ENCODE data around the gene SPAG6. TPM values are rescaled to one million over a fixed set of nuclear protein-coding genes. Genes with fewer than 3 reads are reported as not detected.

Gene SPAG6
- total RNA-seq, 1 experiment from 2014 or later: 0.79 TPM

GRCh38 chr10:22410846-22411245 is 65.5 kb downstream of the SPAG6 start:
- intact Hi-C loops (cut with micrococcal nuclease; ENCODE audit: unreplicated experiment): no loop called here
- H3K36me3 Mint-ChIP-seq (ENCODE audit: insufficient read depth, unreplicated experiment): no peaks in the 10 kb centered on the region
- ChIA-PET CTCF (no interaction called here), POLR2A (no interaction called here)
- H3K4me1 Mint-ChIP-seq (ENCODE audit: low read depth, unreplicated experiment): no peaks in the 10 kb centered on the region
- no peak overlapping the region for H3K4me3 Mint-ChIP-seq (ENCODE audit: unreplicated experiment)
- BruUV-seq (replicated peaks): no TSS peak
- no peaks in the 10 kb centered on the region for H3K27me3 ChIP-seq (replicated peaks; ENCODE audit: control insufficient read depth, insufficient read depth, low read length)
- H3K36me3 ChIP-seq (ENCODE audit: control insufficient read depth, insufficient read depth, low read length): no peaks in the 10 kb centered on the region
- no peak overlapping the region for H3K27ac Mint-ChIP-seq (ENCODE audit: unreplicated experiment)
- no peaks in the 10 kb centered on the region for H3K9me3 Mint-ChIP-seq (ENCODE audit: unreplicated experiment)
- no peaks in the 10 kb centered on the region for H3K4me1 ChIP-seq
- no peak for DNase-seq
- H3K4me3 ChIP-seq (ENCODE audit: low read depth, low read length): no peak overlapping the region
- TF ChIP-seq CTCF (IDR thresholded peaks at IDR 0.05; ENCODE audit: insufficient read depth in 1 of 2, low read depth in 1 of 2, low read length in 1 of 2, severe bottlenecking in 1 of 2, unreplicated experiment in 1 of 2): no peak
- H3K9me3 ChIP-seq: no peaks in the 10 kb centered on the region
- no peaks in the 10 kb centered on the region for H3K27me3 Mint-ChIP-seq (ENCODE audit: insufficient read depth, unreplicated experiment)

DNA sequence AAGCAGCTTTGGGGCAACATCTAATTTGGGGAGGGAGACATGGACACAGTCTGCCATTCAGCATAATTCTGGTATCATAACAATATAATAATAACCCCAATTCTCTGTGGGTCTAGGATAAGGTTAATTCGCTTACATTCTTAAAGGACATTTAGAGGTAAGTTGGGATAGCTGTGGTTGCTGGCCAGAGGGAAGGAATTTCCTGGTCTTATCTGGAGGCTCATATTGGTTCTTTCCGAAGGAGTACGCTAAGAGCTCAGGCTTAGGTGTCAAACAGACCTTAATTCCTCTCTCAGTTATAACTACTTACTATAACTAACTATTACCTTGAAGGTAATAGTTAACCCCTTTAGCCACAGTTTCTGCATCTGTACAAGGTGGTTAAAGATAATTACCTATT is 68.8 kb downstream of the SPAG6 start:
- ChIA-PET POLR2A (no interaction called here), CTCF (no interaction called here)

GRCh38 chr10:22415072-22415471 is 69.8 kb downstream of the SPAG6 start:
- DNase-seq: no peak
- Histone ChIP-seq H3K36me3 (ENCODE audit: control insufficient read depth, insufficient read depth, low read length) (no peaks in the 10 kb centered on the region), H3K9me3 (no peaks in the 10 kb centered on the region), H3K27me3 (replicated peaks; ENCODE audit: control insufficient read depth, insufficient read depth, low read length) (no peaks in the 10 kb centered on the region), H3K4me3 (ENCODE audit: low read depth, low read length) (no peak overlapping the region), H3K4me1 (peaks cover 9% of the 10 kb centered on the region)
- intact Hi-C loops (cut with micrococcal nuclease; ENCODE audit: unreplicated experiment): no loop called here
- TF ChIP-seq CTCF (IDR thresholded peaks at IDR 0.05; ENCODE audit: insufficient read depth in 1 of 2, low read depth in 1 of 2, low read length in 1 of 2, severe bottlenecking in 1 of 2, unreplicated experiment in 1 of 2): no peak
- Mint-ChIP-seq H3K27ac (ENCODE audit: unreplicated experiment) (no peak overlapping the region), H3K4me1 (ENCODE audit: low read depth, unreplicated experiment) (no peaks in the 10 kb centered on the region), H3K27me3 (ENCODE audit: insufficient read depth, unreplicated experiment) (no peaks in the 10 kb centered on the region), H3K4me3 (ENCODE audit: unreplicated experiment) (no peak overlapping the region), H3K9me3 (ENCODE audit: unreplicated experiment) (no peaks in the 10 kb centered on the region), H3K36me3 (ENCODE audit: insufficient read depth, unreplicated experiment) (no peaks in the 10 kb centered on the region)
- CTCF ChIA-PET: no interaction called here
- BruUV-seq (replicated peaks): no TSS peak
- POLR2A ChIA-PET: no interaction called here

More for the DNA sequence above, 68.8 kb downstream of the SPAG6 start:
- DNase-seq: no peak
- TF ChIP-seq CTCF (IDR thresholded peaks at IDR 0.05; ENCODE audit: insufficient read depth in 1 of 2, low read depth in 1 of 2, low read length in 1 of 2, severe bottlenecking in 1 of 2, unreplicated experiment in 1 of 2): no peak
- no peaks in the 10 kb centered on the region for H3K9me3 Mint-ChIP-seq (ENCODE audit: unreplicated experiment)
- H3K4me3 Mint-ChIP-seq (ENCODE audit: unreplicated experiment): no peak overlapping the region
- Histone ChIP-seq H3K27me3 (replicated peaks; ENCODE audit: control insufficient read depth, insufficient read depth, low read length) (no peaks in the 10 kb centered on the region), H3K4me1 (peaks cover 5% of the 10 kb centered on the region), H3K36me3 (ENCODE audit: control insufficient read depth, insufficient read depth, low read length) (no peaks in the 10 kb centered on the region), H3K9me3 (no peaks in the 10 kb centered on the region), H3K4me3 (ENCODE audit: low read depth, low read length) (no peak overlapping the region)
- no TSS peak for BruUV-seq (replicated peaks)
- no peaks in the 10 kb centered on the region for H3K4me1 Mint-ChIP-seq (ENCODE audit: low read depth, unreplicated experiment)
- intact Hi-C loops (cut with micrococcal nuclease; ENCODE audit: unreplicated experiment): no loop called here
- H3K27me3 Mint-ChIP-seq (ENCODE audit: insufficient read depth, unreplicated experiment): no peaks in the 10 kb centered on the region
- H3K36me3 Mint-ChIP-seq (ENCODE audit: insufficient read depth, unreplicated experiment): no peaks in the 10 kb centered on the region
- no peak overlapping the region for H3K27ac Mint-ChIP-seq (ENCODE audit: unreplicated experiment)

All from Caco-2 (cell line).